DMS 273 treated with DMSO at 0.1 percent for 48 hours (cell line): ENCODE data around the gene MT1F.

ENCODE experiments used
- DNase-seq: peaks from one replicate; lab custom pipeline; 2025; lab: John Stamatoyannopoulos, UW

MT1F gene

GRCh38 chr16:56625943-56626654 lies 31.7 kb upstream of the MT1F start:
- DNase-seq: no peak

- DNase-seq: no peak
Observed at GRCh38 chr16:56626685-56627084, 31.1 kb upstream of the MT1F start.

- no peak for DNase-seq
Observed at GRCh38 chr16:56628486-56629350, 29.0 kb upstream of the MT1F start.

GRCh38 chr16:56629531-56629930 lies 28.2 kb upstream of the MT1F start:
- DNase-seq: no peak

GRCh38 chr16:56630134-56630533 lies 27.6 kb upstream of the MT1F start:
- DNase-seq: no peak

GRCh38 chr16:56631197-56631596 lies 26.6 kb upstream of the MT1F start:
- DNase-seq: no peak

- DNase-seq: no peak
Observed at GRCh38 chr16:56631832-56632155, 26.0 kb upstream of the MT1F start.

GRCh38 chr16:56632156-56632847 lies 25.5 kb upstream of the MT1F start, which contains the start of gene MT1M:
TSS of gene MT1M (plus strand) at chr16:56632659. CDS start at chr16:56632732, 73 bp downstream.
- no peak for DNase-seq

GRCh38 chr16:56632848-56633365 lies 24.9 kb upstream of the MT1F start:
- DNase-seq: no peak

- DNase-seq: no peak
Observed at GRCh38 chr16:56633535-56633934, 24.2 kb upstream of the MT1F start.

- no peak for DNase-seq
Observed at GRCh38 chr16:56634715-56635440, 22.9 kb upstream of the MT1F start.

GRCh38 chr16:56635441-56635967 lies 22.3 kb upstream of the MT1F start:
- DNase-seq: no peak

GRCh38 chr16:56636616-56637413 lies 20.9 kb upstream of the MT1F start:
- no peak for DNase-seq

- no peak for DNase-seq
Observed at GRCh38 chr16:56637814-56638750, 19.7 kb upstream of the MT1F start, which contains the start of gene MT1A. TSS of gene MT1A (plus strand) at chr16:56638666. CDS start at chr16:56638739, 73 bp downstream.

- DNase-seq: no peak
Observed at GRCh38 chr16:56639045-56639444, 18.7 kb upstream of the MT1F start.

GRCh38 chr16:56640076-56640475 lies 17.7 kb upstream of the MT1F start:
- no peak for DNase-seq

- DNase-seq: no peak
Observed at GRCh38 chr16:56641166-56641565, 16.6 kb upstream of the MT1F start.

- DNase-seq: no peak
Observed at GRCh38 chr16:56643080-56643778, 14.5 kb upstream of the MT1F start.

GRCh38 chr16:56643833-56644232 lies 13.9 kb upstream of the MT1F start:
- no peak for DNase-seq
